DLD1 (cell line): ENCODE measurements around the gene PSRC1.

Source experiments
- in situ Hi-C: cut with HindIII; loops from 2 replicates; pipeline ENCODE4 v1.10.0; 2017; ENCODE audit warnings: low sequenced_read_pairs

The PSRC1 gene

DNA sequence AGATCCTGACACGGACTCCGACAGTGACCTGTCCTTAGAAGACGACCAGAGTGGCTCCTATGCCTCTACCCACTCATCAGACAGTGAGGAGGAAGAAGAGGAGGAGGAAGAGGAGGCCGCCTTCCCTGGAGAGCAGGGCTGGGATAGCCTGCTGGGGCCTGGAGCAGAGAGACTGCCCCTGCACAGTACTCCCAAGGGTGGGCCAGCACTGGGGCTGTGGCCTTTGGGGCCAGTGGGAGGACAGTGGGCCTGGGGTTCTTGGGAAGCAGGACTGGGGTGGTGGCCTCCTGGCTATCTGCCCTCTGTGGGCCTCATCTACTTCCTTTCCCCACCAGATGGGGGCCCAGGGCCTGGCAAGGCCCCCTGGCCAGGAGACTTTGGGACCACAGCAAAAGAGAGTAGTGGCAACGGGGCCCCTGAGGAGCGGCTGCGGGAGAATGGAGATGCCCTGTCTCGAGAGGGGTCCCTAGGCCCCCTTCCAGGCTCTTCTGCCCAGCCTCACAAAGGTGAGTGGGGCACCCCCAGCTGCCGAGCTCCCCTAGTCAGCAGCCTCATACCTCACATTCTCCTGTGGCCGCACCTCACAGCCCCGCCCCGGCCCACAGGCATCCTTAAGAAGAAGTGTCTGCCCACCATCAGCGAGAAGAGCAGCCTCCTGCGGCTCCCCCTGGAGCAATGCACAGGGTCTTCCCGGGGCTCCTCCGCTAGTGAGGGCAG lies 10.0 kb downstream of the PSRC1 start:
- in situ Hi-C loops: loop anchor here (10.0 kb wide), 1 partner anchor 132 kb away; no protein-coding TSS in a partner anchor

DNA sequence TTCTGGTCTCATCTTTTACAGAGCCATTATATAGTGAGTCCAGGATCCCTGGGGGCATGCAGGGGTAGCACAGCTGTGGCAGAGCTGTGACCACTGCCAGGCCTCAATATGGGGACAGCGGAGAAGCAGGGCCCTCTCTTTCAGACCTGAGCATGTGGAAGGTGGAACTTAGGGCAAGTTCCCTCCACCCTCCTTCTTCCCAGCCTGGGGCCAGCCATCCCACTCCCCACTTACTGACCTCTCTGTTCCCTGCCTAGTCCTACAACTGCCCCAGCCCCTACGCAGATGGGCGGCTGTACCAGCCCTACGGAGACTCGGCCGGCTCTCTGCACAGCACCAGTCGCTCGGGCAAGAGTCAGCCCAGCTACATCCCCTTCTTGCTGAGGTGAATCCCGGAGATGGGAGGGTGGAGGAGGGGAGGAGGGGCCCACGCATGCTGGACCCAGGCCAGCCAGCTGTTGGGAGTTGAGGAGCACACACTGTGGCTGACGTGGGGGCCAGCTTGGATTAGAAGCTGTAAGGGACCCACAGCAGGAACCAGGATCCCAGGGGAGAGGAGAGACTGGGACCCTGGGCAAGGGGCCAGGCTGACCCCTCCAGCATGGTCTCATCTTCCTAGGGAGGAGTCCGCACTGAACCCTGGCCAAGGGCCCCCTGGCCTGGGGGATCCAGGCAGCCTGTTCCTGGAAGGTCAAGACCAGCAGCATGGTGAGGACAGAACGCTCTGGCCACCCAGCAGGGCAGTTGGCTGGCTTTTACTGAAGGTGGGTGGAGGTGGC lies 10.7 kb downstream of the PSRC1 start:
- in situ Hi-C loops: loop anchor here (10.0 kb wide), 1 partner anchor 133 kb away; no protein-coding TSS in a partner anchor

DNA sequence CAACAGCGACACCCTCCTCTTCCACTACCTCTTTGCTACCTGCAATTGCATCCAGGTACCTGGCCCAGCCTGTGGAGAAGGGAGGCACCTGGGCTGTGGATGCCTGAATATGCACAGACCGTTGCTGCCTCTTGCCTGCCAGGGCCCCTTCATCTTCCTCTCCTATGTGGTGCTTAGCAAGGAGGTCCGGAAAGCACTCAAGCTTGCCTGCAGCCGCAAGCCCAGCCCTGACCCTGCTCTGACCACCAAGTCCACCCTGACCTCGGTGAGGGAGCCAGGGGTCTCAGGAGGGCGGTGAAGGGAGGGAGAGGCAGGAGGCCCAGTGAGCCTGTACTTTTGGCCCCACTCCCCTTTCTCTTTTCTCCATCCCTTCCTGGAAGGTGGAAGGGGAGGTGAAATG lies 11.5 kb downstream of the PSRC1 start:
- in situ Hi-C loops: loop anchor here (10.0 kb wide), 1 partner anchor 133 kb away; no protein-coding TSS in a partner anchor

DNA sequence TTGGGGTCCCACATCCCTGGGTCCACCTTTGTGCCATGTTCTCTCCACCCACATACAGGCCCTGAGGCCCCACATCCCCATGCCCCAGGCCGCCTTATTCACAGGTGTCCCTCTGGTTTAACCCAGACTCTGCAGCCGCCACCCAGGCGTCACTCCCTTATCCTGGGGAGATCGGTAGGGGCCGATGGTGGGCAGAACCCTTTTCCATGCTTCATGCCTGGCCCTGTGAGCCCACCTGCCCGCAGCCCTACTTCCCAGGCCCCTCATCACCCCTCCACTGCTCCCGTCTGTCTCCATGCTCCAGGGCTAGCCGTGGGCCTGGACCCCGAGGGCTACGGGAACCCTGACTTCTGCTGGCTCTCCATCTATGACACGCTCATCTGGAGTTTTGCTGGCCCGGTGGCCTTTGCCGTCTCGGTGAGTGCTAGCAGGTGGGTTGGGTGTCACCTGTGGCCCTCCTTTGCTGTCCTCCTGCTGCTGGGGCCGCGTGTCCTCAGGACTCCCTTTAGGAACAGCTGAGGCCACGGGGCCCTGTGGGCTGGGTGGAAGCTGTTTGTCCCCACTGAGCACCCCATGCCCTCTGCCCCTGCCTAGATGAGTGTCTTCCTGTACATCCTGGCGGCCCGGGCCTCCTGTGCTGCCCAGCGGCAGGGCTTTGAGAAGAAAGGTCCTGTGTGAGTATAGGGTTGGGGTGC lies 12.2 kb downstream of the PSRC1 start:
- in situ Hi-C loops: loop anchor here (10.0 kb wide), 1 partner anchor 134 kb away; no protein-coding TSS in a partner anchor

DNA sequence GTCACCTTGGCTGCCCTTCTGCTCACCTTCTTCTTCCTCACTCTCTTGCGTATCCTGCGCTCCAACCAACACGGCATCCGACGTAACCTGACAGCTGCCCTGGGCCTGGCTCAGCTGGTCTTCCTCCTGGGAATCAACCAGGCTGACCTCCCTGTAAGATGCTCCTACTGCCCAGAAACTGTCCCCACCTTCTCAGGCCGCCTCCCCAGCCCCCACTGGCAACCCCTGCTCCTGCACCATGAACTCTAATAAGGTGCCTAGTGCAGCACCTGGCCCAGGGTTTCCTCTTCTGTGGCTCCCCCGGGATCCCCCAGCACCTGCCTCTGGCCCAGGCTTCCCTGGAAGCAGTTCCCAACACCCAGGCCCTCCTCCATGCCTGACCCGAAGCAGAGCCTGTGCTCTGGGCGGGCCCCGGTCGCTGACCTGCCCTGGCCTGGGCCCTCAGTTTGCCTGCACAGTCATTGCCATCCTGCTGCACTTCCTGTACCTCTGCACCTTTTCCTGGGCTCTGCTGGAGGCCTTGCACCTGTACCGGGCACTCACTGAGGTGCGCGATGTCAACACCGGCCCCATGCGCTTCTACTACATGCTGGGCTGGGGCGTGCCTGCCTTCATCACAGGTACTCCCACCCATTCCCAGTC lies 12.8 kb downstream of the PSRC1 start:
- in situ Hi-C loops: loop anchor here (10.0 kb wide), 1 partner anchor 135 kb away; no protein-coding TSS in a partner anchor

DNA sequence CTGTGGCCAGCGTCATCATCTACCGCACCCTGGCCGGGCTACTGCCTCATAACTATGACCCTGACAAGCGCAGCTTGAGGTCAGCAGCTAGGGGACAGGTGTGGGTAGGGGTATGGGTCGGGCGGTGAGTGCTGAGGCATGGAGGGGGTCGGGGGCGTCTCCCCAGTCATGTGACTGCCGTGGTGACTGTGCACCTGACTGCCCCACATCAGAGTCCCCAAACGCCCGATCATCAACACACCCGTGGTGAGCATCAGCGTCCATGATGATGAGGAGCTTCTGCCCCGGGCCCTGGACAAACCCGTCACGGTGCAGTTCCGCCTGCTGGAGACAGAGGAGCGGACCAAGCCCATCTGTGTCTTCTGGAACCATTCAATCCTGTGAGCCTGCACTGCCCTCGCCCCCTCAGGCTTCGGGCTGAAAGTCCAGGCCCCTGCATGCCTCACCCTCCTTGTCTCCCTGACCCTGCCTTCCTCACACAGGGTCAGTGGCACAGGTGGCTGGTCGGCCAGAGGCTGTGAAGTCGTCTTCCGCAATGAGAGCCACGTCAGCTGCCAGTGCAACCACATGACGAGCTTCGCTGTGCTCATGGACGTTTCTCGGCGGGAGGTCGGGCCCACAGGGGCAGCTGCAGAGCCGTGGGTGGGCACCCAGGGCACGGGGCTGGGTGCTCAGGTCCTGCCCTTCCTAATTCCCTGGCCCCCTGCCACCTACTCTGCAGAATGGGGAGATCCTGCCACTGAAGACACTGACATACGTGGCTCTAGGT lies 13.5 kb downstream of the PSRC1 start:
- in situ Hi-C loops: no loop called here

DNA sequence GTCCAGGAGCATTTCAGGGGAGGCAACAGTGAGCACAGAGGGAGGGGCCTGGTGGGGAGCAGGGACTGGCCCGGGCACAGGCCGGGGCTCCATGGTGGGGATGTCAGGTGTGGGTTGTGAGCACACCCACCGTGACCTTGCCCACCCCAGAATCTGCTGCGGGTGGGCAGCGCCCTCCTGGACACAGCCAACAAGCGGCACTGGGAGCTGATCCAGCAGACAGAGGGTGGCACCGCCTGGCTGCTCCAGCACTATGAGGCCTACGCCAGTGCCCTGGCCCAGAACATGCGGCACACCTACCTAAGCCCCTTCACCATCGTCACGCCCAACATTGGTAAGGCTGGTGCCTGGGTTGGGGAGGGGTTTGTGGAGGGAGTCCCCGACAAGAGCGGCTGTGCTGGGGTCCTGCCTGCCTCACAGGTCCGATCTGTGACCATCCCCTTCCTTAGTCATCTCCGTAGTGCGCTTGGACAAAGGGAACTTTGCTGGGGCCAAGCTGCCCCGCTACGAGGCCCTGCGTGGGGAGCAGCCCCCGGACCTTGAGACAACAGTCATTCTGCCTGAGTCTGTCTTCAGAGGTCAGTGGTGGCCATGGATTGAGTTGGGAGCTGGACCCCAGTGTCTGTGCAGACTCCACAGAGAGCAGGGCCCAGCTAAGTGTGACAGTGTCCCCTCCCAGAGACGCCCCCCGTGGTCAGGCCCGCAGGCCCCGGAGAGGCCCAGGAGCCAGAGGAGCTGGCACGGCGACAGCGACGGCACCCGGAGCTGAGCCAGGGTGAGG lies 14.3 kb downstream of the PSRC1 start:
- in situ Hi-C loops: no loop called here

DNA sequence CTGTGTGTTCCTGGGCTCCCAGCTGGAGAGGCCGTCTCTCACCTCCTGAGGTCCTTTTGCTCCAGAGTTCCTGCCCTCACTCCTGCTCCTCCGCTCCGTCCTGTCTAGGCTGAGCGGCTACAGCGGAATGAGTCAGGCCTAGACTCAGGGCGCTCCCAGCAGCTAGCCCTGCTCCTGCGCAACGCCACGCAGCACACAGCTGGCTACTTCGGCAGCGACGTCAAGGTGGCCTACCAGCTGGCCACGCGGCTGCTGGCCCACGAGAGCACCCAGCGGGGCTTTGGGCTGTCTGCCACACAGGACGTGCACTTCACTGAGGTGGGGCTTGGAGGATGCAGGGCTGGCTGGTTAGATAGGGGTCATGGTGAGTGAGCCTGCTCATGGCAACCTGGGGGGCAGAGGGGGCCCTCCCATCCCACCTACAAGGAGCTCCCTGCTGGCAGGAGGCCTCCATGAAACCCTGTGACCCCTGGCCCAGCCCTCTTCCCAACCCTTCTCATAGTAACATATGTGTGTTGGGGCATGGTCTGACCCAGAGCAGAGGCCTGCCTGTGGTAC lies 15.1 kb downstream of the PSRC1 start:
- in situ Hi-C loops: no loop called here

DNA sequence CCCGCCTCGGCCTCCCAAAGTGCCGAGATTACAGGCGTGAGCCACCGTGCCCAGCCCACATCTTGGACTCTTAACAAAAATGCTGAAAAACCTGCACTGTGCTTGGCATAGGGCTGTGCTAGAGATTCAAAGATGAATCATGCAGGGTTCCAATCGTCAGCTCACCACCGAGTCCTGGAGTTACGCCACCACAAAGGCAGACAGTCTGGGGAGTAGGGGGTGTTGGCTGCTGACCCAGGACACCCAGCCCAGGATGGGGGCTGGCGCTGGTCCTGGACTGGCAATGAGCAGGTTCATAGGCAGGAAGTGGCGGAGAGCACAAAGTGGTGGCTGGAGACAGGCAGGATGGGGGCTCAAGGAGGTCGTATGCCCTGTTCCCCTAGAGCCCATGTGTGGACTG lies 16.0 kb downstream of the PSRC1 start:
- in situ Hi-C loops: no loop called here

DNA sequence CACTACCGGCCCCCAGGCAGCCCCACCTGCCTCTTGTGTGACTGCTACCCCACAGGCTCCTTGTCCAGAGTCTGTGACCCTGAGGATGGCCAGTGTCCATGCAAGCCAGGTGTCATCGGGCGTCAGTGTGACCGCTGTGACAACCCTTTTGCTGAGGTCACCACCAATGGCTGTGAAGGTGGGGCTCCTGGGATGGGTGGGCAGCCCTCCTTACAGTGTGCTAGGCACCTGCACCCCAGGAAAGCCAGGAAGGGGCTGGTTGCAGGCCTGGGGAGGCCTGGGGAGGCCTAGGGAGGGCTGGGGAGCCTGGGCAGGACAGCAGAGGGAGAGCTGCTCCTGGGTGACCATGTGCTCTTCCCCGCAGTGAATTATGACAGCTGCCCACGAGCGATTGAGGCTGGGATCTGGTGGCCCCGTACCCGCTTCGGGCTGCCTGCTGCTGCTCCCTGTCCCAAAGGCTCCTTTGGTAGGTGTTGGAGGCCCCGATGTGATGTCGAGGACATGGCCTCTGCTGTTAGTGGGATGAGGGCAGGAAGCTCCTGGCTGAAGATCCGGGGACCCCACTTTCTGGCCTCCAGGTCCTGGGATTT lies 17.1 kb downstream of the PSRC1 start:
- in situ Hi-C loops: no loop called here

DNA sequence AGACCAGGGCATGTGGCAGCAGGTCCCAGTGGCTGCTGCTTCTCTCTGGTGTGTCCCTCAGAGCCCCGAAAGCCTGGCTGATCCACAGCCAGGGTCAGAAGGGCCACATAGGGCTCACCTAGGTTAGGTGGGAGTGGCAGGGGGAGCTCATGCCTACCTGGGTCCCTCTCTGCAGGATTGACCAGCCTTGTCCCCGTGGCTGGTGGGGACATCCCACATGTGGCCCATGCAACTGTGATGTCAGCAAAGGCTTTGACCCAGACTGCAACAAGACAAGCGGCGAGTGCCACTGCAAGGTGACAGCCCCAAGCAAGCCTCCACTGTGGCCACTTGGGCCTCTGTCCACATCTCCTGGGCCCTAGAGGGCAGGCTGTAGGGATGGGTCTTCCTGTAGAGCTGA lies 17.9 kb downstream of the PSRC1 start:
- in situ Hi-C loops: no loop called here

DNA sequence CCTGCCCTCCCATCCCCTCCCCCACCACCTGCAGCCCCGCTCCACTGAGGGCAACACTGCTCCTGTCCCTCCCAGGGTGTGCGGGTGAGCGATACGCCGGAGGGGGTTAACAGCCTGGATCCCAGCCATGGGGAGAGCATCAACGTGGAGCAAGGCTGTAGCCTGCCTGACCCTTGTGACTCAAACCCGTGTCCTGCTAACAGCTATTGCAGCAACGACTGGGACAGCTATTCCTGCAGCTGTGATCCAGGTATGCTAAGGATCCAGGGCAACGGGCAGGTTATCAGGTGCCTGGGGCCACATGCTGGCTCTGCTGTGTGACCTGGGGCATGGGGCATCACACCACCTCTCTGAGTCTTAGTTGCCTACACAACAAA lies 18.6 kb downstream of the PSRC1 start:
- in situ Hi-C loops: no loop called here

DNA sequence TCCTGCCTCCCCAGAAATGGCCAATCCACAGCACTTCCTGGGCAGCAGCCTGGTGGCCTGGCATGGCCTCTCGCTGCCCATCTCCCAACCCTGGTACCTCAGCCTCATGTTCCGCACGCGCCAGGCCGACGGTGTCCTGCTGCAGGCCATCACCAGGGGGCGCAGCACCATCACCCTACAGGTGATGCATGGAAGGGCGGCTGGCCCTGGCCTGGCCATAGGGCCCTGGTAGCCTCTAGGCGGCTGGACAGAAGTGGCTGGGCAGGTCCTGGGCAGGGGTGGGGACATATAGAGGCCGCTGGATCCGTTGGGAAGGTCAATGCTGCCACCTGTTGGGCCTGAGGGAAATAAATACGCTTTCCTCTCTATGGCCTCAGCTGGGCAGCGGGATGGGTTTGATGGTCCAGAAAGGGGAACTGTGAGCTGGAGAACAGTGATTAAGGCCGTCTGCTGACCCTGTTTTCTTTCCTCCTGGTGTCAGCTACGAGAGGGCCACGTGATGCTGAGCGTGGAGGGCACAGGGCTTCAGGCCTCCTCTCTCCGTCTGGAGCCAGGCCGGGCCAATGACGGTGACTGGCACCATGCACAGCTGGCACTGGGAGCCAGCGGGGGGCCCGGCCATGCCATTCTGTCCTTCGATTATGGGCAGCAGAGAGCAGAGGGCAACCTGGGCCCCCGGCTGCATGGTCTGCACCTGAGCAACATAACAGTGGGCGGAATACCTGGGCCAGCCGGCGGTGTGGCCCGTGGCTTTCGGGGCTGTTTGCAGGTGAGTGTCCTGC lies 19.2 kb downstream of the PSRC1 start:
- in situ Hi-C loops: no loop called here

DNA sequence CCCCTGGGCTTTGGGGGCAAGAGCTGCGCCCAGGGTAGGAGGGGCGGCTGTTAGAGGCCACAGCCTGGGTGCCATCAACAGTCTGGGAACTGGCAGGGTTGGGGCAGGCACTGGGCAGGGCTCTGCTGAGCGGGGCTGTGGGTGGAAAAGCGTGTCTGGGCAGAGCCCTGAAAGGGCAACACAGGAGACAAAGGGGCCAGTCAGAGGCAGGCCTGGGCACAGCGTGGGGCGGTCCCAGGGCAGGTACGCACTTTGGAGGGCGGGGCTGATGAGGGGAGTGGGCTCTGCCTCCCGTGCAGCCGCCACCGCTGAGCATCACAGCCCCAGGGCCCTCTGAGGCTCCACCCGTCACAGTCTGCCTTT lies 19.7 kb downstream of the PSRC1 start:
- in situ Hi-C loops: no loop called here

DNA sequence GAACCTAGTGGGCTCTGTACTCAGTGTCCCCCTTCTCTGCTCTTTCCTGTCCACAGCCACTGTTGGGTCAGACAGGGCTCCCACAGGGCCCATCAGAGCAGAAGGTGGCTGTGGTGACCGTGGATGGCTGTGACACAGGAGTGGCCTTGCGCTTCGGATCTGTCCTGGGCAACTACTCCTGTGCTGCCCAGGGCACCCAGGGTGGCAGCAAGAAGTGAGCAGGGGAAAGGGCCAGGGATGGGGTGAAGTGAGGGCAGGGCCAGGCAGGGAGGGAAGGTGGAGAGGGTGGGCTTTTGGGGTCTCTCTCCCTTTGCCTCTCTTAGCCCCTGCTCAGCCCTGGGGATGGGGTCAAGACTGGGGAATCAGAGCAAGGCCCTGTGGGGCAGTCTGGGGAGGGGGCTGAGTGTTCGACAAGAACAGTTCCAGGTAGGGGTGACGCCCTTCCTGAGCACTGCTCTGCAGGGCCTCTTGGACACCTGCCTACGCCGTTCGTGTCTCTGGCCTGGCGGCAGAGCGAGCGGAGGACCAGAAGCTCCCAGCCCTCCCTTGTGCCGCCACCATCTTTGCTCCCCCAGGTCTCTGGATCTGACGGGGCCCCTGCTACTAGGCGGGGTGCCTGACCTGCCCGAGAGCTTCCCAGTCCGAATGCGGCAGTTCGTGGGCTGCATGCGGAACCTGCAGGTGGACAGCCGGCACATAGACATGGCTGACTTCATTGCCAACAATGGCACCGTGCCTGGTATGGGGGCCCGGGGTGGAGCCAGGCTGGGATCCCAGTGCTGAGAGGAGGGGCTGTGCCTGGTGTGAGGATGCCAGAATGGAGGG lies 20.5 kb downstream of the PSRC1 start:
- in situ Hi-C loops: no loop called here

DNA sequence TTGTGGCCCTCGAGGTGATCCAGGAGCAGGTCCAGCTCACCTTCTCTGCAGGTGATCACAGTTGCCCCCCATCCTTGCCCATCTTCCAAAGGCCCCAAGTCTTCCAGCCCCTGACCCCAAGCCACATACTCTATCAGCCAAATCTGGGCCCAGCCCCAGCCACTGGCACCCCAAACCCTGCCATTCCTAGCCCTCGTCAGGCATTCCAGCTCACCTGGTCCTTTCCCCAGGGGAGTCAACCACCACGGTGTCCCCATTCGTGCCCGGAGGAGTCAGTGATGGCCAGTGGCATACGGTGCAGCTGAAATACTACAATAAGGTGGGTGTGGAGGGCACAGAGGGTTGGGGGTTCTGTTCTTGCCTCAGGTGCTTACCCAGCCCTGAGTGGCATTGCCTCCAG lies 21.4 kb downstream of the PSRC1 start:
- in situ Hi-C loops: no loop called here

DNA sequence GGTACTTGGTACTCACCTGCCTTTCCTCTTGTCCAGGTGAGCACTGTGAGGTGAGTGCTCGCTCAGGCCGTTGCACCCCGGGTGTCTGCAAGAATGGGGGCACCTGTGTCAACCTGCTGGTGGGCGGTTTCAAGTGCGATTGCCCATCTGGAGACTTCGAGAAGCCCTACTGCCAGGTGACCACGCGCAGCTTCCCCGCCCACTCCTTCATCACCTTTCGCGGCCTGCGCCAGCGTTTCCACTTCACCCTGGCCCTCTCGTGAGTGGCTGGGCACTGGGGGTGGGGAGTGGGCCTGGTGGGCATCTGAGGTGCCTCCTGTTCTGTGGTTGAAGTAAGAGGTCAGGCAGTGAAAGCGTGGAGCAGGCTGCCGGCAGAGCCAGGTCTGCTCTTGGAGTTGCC lies 21.9 kb downstream of the PSRC1 start:
- in situ Hi-C loops: no loop called here
